Cardiac muscle cell (in vitro differentiated cells and primary cell): ENCODE measurements around the gene CLDN5. TPM values are rescaled to one million over a fixed set of nuclear protein-coding genes. Genes with fewer than 3 reads are reported as not detected.

Experiments used
- DNase-seq, 2 donors: peaks; one replicate each; pipeline versions ENCODE4 v3.0.0 to v3.0.0-alpha.2; 2010 to 2017; ENCODE audit warnings: low read depth in 1 of 2, low spot score in 1 of 2
- H3K27ac ChIP-seq: fragments of 200-600 bp; sonication (generic); 2 replicates; pipeline ENCODE4 v1.5.1; 2016
- H3K27me3 ChIP-seq: fragments of 200-600 bp; sonication (generic); 2 replicates; pipeline ENCODE4 v1.6.0; 2016; ENCODE audit warnings: control low read depth
- H3K36me3 ChIP-seq: fragments of 200-600 bp; sonication (generic); 2 replicates; pipeline ENCODE4 v1.5.1; 2016; ENCODE audit warnings: control low read depth
- H3K4me1 ChIP-seq: fragments of 200-600 bp; sonication (generic); 2 replicates; pipeline ENCODE4 v1.8.1; 2017; ENCODE audit warnings: low read depth, mild to moderate bottlenecking, mixed run types
- H3K4me3 ChIP-seq: fragments of 200-600 bp; sonication (generic); 2 replicates; pipeline ENCODE4 v1.5.1; 2016; ENCODE audit warnings: mild to moderate bottlenecking
- H3K9me3 ChIP-seq: fragments of 200-600 bp; sonication (generic); 2 replicates; pipeline ENCODE4 v1.5.1; 2017; ENCODE audit warnings: low read depth, mild to moderate bottlenecking, control low read depth
- CTCF ChIP-seq: IDR thresholded peaks from 2 replicates; pipeline ENCODE4 v1.5.1; 2012; ENCODE audit warnings: low read depth, mild to moderate bottlenecking, low read length
- polyA plus RNA-seq: library from polyadenylated mRNA; unstranded; fragments of >200 nt; fragmentation: Nextera tagmentation; extraction: Ambion mirVana; gene quantifications from 2 replicates; pipeline ENCODE4 v1.2.1, GENCODE V29; 2016
- total RNA-seq: library from RNA; depleted of rRNA; stranded (reverse); fragments of >200 nt; gene quantifications from 2 replicates; pipeline ENCODE4 v1.2.3, GENCODE V29; 2016

Gene CLDN5
- total and polyA plus RNA-seq, 2 experiments from 2014 or later = 0.13 to 1.0 TPM

- no peaks in the 10 kb centered on the region for H3K9me3 ChIP-seq
- no peak for DNase-seq
- no peak overlapping the region for H3K4me3 ChIP-seq
- no peaks in the 10 kb centered on the region for H3K36me3 ChIP-seq
- TF ChIP-seq CTCF = no peak
- no peak overlapping the region for H3K27ac ChIP-seq
- no peaks in the 10 kb centered on the region for H3K27me3 ChIP-seq
- H3K4me1 ChIP-seq = no peaks in the 10 kb centered on the region
Observed at GRCh38 chr22:19559956-19560355, 35.7 kb upstream of the CLDN5 start.

- no peak for TF ChIP-seq CTCF
- Histone ChIP-seq H3K4me1 (no peaks in the 10 kb centered on the region), H3K9me3 (no peaks in the 10 kb centered on the region), H3K27me3 (no peaks in the 10 kb centered on the region), H3K27ac (no peak overlapping the region), H3K36me3 (no peaks in the 10 kb centered on the region), H3K4me3 (no peak overlapping the region)
- no peak for DNase-seq
Observed at GRCh38 chr22:19559324-19559811, 35.2 kb upstream of the CLDN5 start.

GRCh38 chr22:19556963-19557545 is 32.8 kb upstream of the CLDN5 start:
- H3K4me3 ChIP-seq = no peak overlapping the region
- no peak for DNase-seq
- no peaks in the 10 kb centered on the region for H3K4me1 ChIP-seq
- no peaks in the 10 kb centered on the region for H3K36me3 ChIP-seq
- TF ChIP-seq CTCF = no peak
- H3K27me3 ChIP-seq = no peaks in the 10 kb centered on the region
- H3K9me3 ChIP-seq = no peaks in the 10 kb centered on the region
- no peak overlapping the region for H3K27ac ChIP-seq

- Histone ChIP-seq H3K4me3 (no peak overlapping the region), H3K4me1 (no peaks in the 10 kb centered on the region), H3K36me3 (no peaks in the 10 kb centered on the region), H3K27ac (no peak overlapping the region), H3K27me3 (no peaks in the 10 kb centered on the region), H3K9me3 (no peaks in the 10 kb centered on the region)
- DNase-seq = no peak
- TF ChIP-seq CTCF = no peak
Observed at GRCh38 chr22:19555651-19556050, 31.4 kb upstream of the CLDN5 start.

GRCh38 chr22:19554834-19555404 is 30.7 kb upstream of the CLDN5 start:
- DNase-seq = peak; percentile 19 to 25
- TF ChIP-seq CTCF = peak; percentile 9
- no peaks in the 10 kb centered on the region for H3K36me3 ChIP-seq
- no peaks in the 10 kb centered on the region for H3K27me3 ChIP-seq
- H3K27ac ChIP-seq = no peak overlapping the region
- no peak overlapping the region for H3K4me3 ChIP-seq
- H3K4me1 ChIP-seq = no peaks in the 10 kb centered on the region
- no peaks in the 10 kb centered on the region for H3K9me3 ChIP-seq
